H1 (cell line): ENCODE data around the gene PPP4R4. TPM values are rescaled to one million over a fixed set of nuclear protein-coding genes. Genes with fewer than 3 reads are reported as not detected.

Experiments
- CTCF ChIA-PET: fragments of 300-600 bp; sonication (Branson Sonifier 250); formaldehyde crosslinking; loops from one replicate; lab custom pipeline; 2021; ENCODE audit not compliant: partially characterized antibody; lab: Charles Lee
- POLR2A ChIA-PET: fragments of 300-600 bp; sonication (Branson Sonifier 250); formaldehyde crosslinking; loops from one replicate; lab custom pipeline; 2021; ENCODE audit warnings: inconsistent platforms; ENCODE audit not compliant: partially characterized antibody; lab: Charles Lee
- DNase-seq, 2 experiments: peaks; one replicate each; pipeline versions ENCODE4 v3.0.0 to v3.0.0-alpha.2; 2010 to 2022; ENCODE audit warnings: low spot score in 2 of 2, low read depth in 1 of 2, mixed read lengths in 1 of 2
- FAIRE-seq: peaks from 2 replicates; lab custom pipeline; 2011; peaks lifted over from hg19 to GRCh38; lab: Jason Lieb, UNC
- H2AFZ ChIP-seq: 2 replicates; pipeline ENCODE4 v1.8.1; 2012; ENCODE audit warnings: low read length, inconsistent platforms
- H2AK5ac ChIP-seq: 2 replicates; pipeline ENCODE4 v1.6.1; 2013; ENCODE audit warnings: low read depth, low read length
- H2BK120ac ChIP-seq: replicated peaks from 2 replicates; pipeline ENCODE3; 2013; ENCODE audit warnings: low read depth, low read length, inconsistent platforms
- H2BK12ac ChIP-seq: 2 replicates; pipeline ENCODE4 v1.6.1; 2013; ENCODE audit warnings: low read depth, low read length
- H2BK15ac ChIP-seq: 2 replicates; pipeline ENCODE4 v1.6.1; 2013; ENCODE audit warnings: low read length
- H2BK20ac ChIP-seq: 2 replicates; pipeline ENCODE4 v1.6.1; 2013; ENCODE audit warnings: low read length
- H2BK5ac ChIP-seq: 2 replicates; pipeline ENCODE4 v1.6.1; 2013; ENCODE audit warnings: low read depth, low read length
- H3K14ac ChIP-seq: 2 replicates; pipeline ENCODE4 v1.6.1; 2013; ENCODE audit warnings: inconsistent platforms; ENCODE audit not compliant: insufficient read length
- H3K18ac ChIP-seq: 2 replicates; pipeline ENCODE4 v1.6.1; 2013; ENCODE audit warnings: low read length; ENCODE audit errors: extremely low read depth
- H3K23ac ChIP-seq: 2 replicates; pipeline ENCODE4 v1.6.1; 2013; ENCODE audit warnings: inconsistent platforms; ENCODE audit not compliant: insufficient read length
- H3K23me2 ChIP-seq: 2 replicates; pipeline ENCODE4 v1.6.1; 2013; ENCODE audit warnings: low read depth, low read length
- H3K27ac ChIP-seq: 2 replicates; pipeline ENCODE4 v1.6.1; 2011; ENCODE audit warnings: low read depth, low read length, inconsistent platforms
- H3K27me3 ChIP-seq, 4 experiments: replicated peaks in 1 of 4; 1 replicate in 1 of 4; 2 replicates in 3 of 4; pipeline versions ENCODE4 v1.6.1 to v1.8.1; 2011 to 2013; ENCODE audit warnings: low read length in 3 of 4, mild to moderate bottlenecking in 3 of 4, inconsistent platforms in 2 of 4, mixed read lengths in 2 of 4, moderate library complexity in 1 of 4; ENCODE audit not compliant: control insufficient read depth in 3 of 4, insufficient read depth in 3 of 4; ENCODE audit errors: extremely low read depth in 1 of 4
- H3K36me3 ChIP-seq, 4 experiments: 2 replicates each; pipeline versions ENCODE4 v1.6.1 to v1.8.1; 2011 to 2013; ENCODE audit warnings: mild to moderate bottlenecking in 4 of 4, low read length in 3 of 4, moderate library complexity in 2 of 4, control low read depth in 1 of 4, inconsistent platforms in 1 of 4; ENCODE audit not compliant: insufficient read depth in 4 of 4, control insufficient read depth in 2 of 4
- H3K4ac ChIP-seq: replicated peaks from 2 replicates; pipeline ENCODE3; 2013; ENCODE audit warnings: low read length, low read depth, mixed read lengths, inconsistent platforms; ENCODE audit not compliant: insufficient read length
- H3K4me1 ChIP-seq, 4 experiments: replicated peaks in 1 of 4; 1 replicate in 1 of 4; 2 replicates in 3 of 4; pipeline versions ENCODE4 v1.6.1 to v1.8.1; 2011 to 2013; ENCODE audit warnings: low read length in 3 of 4, inconsistent platforms in 2 of 4, mixed read lengths in 1 of 4; ENCODE audit not compliant: insufficient read depth in 4 of 4, control insufficient read depth in 3 of 4
- H3K4me2 ChIP-seq, 2 experiments: 2 replicates each; pipeline versions ENCODE4 v1.6.1 to v1.8.1; 2011 to 2013; ENCODE audit warnings: low read depth in 2 of 2, low read length in 2 of 2, control low read depth in 1 of 2, inconsistent platforms in 1 of 2, mild to moderate bottlenecking in 1 of 2; ENCODE audit not compliant: insufficient read depth in 1 of 2
- H3K4me3 ChIP-seq, 4 experiments: fragments of 200-600, 300-600 bp in 1 of 4; sonication (generic), shearing (Covaris generic), sonication (Bioruptor Twin) in 1 of 4; 2 replicates each; pipeline versions ENCODE4 v1.5.1 to v1.8.1; 2011 to 2016; ENCODE audit warnings: low read length in 4 of 4, low read depth in 3 of 4, control low read depth in 2 of 4, inconsistent platforms in 2 of 4, mild to moderate bottlenecking in 2 of 4, mixed read lengths in 1 of 4, moderate library complexity in 1 of 4; ENCODE audit not compliant: insufficient read depth in 2 of 4; ENCODE audit errors: extremely low read depth in 1 of 4
- H3K56ac ChIP-seq: replicated peaks from 2 replicates; pipeline ENCODE3; 2013; ENCODE audit warnings: low read depth, mild to moderate bottlenecking, mixed read lengths, low read length, inconsistent platforms; ENCODE audit not compliant: insufficient read length
- H3K79me1 ChIP-seq: 2 replicates; pipeline ENCODE4 v1.6.1; 2013; ENCODE audit warnings: low read depth, low read length, control low read depth
- H3K79me2 ChIP-seq, 2 experiments: 2 replicates each; pipeline versions ENCODE4 v1.6.1 to v1.8.1; 2012 to 2013; ENCODE audit warnings: low read length in 2 of 2, mild to moderate bottlenecking in 2 of 2, inconsistent platforms in 1 of 2; ENCODE audit not compliant: insufficient read depth in 2 of 2, control insufficient read depth in 1 of 2
- H3K9ac ChIP-seq, 4 experiments: replicated peaks in 1 of 4; 1 replicate in 1 of 4; 2 replicates in 3 of 4; pipeline versions ENCODE4 v1.6.1 to v1.8.1; 2011 to 2013; ENCODE audit warnings: low read depth in 3 of 4, low read length in 3 of 4, control low read depth in 2 of 4, mild to moderate bottlenecking in 2 of 4, moderate library complexity in 2 of 4, inconsistent platforms in 1 of 4; ENCODE audit errors: extremely low read depth in 1 of 4
- H3K9me3 ChIP-seq, 2 experiments: 2 replicates each; pipeline versions ENCODE4 v1.6.1 to v1.8.1; 2012 to 2013; ENCODE audit warnings: mild to moderate bottlenecking in 2 of 2, moderate library complexity in 2 of 2, control low read depth in 1 of 2, inconsistent platforms in 1 of 2, low read depth in 1 of 2, low read length in 1 of 2, mixed read lengths in 1 of 2; ENCODE audit not compliant: insufficient read depth in 2 of 2
- H4K20me1 ChIP-seq, 2 experiments: replicated peaks in 1 of 2; 2 replicates each; pipeline versions ENCODE3 to v1.8.1; 2011 to 2013; ENCODE audit warnings: inconsistent platforms in 2 of 2, low read length in 2 of 2, mild to moderate bottlenecking in 1 of 2; ENCODE audit not compliant: insufficient read depth in 2 of 2, control insufficient read depth in 1 of 2
- H4K5ac ChIP-seq: 2 replicates; pipeline ENCODE4 v1.6.1; 2013; ENCODE audit warnings: low read length, low read depth, mixed read lengths, inconsistent platforms; ENCODE audit not compliant: insufficient read length
- H4K8ac ChIP-seq: 2 replicates; pipeline ENCODE4 v1.8.0; 2013; ENCODE audit warnings: mild to moderate bottlenecking, moderate library complexity, low read length, inconsistent platforms; ENCODE audit not compliant: insufficient read depth; ENCODE audit errors: extremely low read depth
- H4K91ac ChIP-seq: replicated peaks from 2 replicates; pipeline ENCODE3; 2013; ENCODE audit warnings: low read length, mixed read lengths, inconsistent platforms; ENCODE audit not compliant: insufficient read length
- BACH1 ChIP-seq: IDR thresholded peaks from 2 replicates; pipeline ENCODE4 v1.6.1; 2012; ENCODE audit warnings: low read length, improper control_type of control experiment
- KDM5A ChIP-seq: fragments of 200-600 bp; IDR thresholded peaks from 2 replicates; pipeline ENCODE4 v1.7.1; 2012; ENCODE audit warnings: mild to moderate bottlenecking, low read length, inconsistent platforms, mixed read lengths
- SIRT6 ChIP-seq: IDR thresholded peaks from one replicate; pipeline ENCODE4 v1.7.1; 2012; ENCODE audit warnings: low read length, inconsistent platforms
- WGBS, 2 experiments: shearing (Covaris generic) in 1 of 2; methylation state at CpG; one replicate each; pipeline versions ENCODE4 v1.1.6 to v1.1.7; 2013 to 2015; ENCODE audit warnings: low lambda C conversion rate in 2 of 2, mixed read lengths in 2 of 2, inconsistent platforms in 1 of 2, low coverage in 1 of 2, missing lambda C conversion rate in 1 of 2; ENCODE audit not compliant: insufficient replicate concordance in 2 of 2, insufficient coverage in 1 of 2, insufficient read length in 1 of 2; ENCODE audit errors: extremely low coverage in 1 of 2, missing lambda C conversion rate in 1 of 2; 5-methylcytosine and 5-hydroxymethylcytosine counted together
- polyA plus RNA-seq, 7 experiments: library from polyadenylated mRNA; depleted of rRNA in 3 of 7; stranded (reverse) in 5 of 7; unstranded in 2 of 7; fragments of >200 nt in 5 of 7; fragments of 200-250 nt in 2 of 7; gene quantifications; 1 replicate in 5 of 7; 2 replicates in 1 of 7; 4 replicates in 1 of 7; pipeline versions ENCODE4 v1.2.1 to v1.2.3, GENCODE V29; 2011 to 2013; ENCODE audit warnings: missing spikeins in 2 of 7, mixed read lengths in 2 of 7
- total RNA-seq: library from RNA; stranded (reverse); fragmentation: NEBNext Ultra II Directional; extraction: Animal tissue kit (Norgen Biotek cat#: 25700); gene quantifications from 2 replicates; pipeline ENCODE4 v1.2.1, GENCODE V29; 2021
- TF ChIP-seq, protein P1 (sequence below), 3 experiments: IDR thresholded peaks; 1 replicate in 2 of 3; 2 replicates in 1 of 3; pipeline versions ENCODE4 v1.5.1 to v1.6.1; 2011; ENCODE audit warnings: low read length in 3 of 3, mild to moderate bottlenecking in 3 of 3, inconsistent platforms in 2 of 3, low read depth in 1 of 3, moderate library complexity in 1 of 3; ENCODE audit not compliant: insufficient read depth in 1 of 3; ENCODE audit errors: control extremely low read depth in 1 of 3

Gene PPP4R4
- total and polyA plus RNA-seq, 2 of the 8 experiments (the other 6 are each of a cell fraction or from before 2014, with no cell fraction given): 3.3 to 9.6 TPM

- H3K4ac ChIP-seq: no peak overlapping the region
- H3K18ac ChIP-seq: no peak overlapping the region
- H2BK15ac ChIP-seq: no peak overlapping the region
- H3K79me1 ChIP-seq: no peaks in the 10 kb centered on the region
- H3K23me2 ChIP-seq: no peaks in the 10 kb centered on the region
- H3K36me3 ChIP-seq: no peaks in the 10 kb centered on the region
- FAIRE-seq (no peak), DNase-seq (no peak)
- no peak overlapping the region for H3K23ac ChIP-seq
- H2BK12ac ChIP-seq: no peak overlapping the region
- H3K79me2 ChIP-seq: no peaks in the 10 kb centered on the region
- H2BK20ac ChIP-seq: no peak overlapping the region
- H3K4me1 ChIP-seq: no peaks in the 10 kb centered on the region
- H2AFZ ChIP-seq: no peak overlapping the region
- H4K5ac ChIP-seq: no peak overlapping the region
- H3K4me3 ChIP-seq: no peak overlapping the region
- H3K9me3 ChIP-seq: peaks cover 9 to 10% of the 10 kb centered on the region in 2 experiments; a peak in 3 of 4 replicates
- TF ChIP-seq BACH1 (no peak), KDM5A (no peak), SIRT6 (no peak)
- TF ChIP-seq, protein P1, sequence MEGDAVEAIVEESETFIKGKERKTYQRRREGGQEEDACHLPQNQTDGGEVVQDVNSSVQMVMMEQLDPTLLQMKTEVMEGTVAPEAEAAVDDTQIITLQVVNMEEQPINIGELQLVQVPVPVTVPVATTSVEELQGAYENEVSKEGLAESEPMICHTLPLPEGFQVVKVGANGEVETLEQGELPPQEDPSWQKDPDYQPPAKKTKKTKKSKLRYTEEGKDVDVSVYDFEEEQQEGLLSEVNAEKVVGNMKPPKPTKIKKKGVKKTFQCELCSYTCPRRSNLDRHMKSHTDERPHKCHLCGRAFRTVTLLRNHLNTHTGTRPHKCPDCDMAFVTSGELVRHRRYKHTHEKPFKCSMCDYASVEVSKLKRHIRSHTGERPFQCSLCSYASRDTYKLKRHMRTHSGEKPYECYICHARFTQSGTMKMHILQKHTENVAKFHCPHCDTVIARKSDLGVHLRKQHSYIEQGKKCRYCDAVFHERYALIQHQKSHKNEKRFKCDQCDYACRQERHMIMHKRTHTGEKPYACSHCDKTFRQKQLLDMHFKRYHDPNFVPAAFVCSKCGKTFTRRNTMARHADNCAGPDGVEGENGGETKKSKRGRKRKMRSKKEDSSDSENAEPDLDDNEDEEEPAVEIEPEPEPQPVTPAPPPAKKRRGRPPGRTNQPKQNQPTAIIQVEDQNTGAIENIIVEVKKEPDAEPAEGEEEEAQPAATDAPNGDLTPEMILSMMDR (IDR thresholded peaks at IDR 0.05; ENCODE audit: control extremely low read depth in 1 of 3, insufficient read depth in 1 of 3, low read depth in 1 of 3, low read length in 3 of 3): no peak
- TF ChIP-seq, all 59 proteins: peak for 0
- Histone ChIP-seq H3K9ac (no peak overlapping the region), H3K14ac (no peak overlapping the region), H2AK5ac (no peak overlapping the region), H3K27me3 (no peaks in the 10 kb centered on the region), H4K8ac (no peak overlapping the region), H2BK5ac (no peak overlapping the region), H4K91ac (no peak overlapping the region), H4K20me1 (no peaks in the 10 kb centered on the region), H3K27ac (no peak overlapping the region), H3K4me2 (no peak overlapping the region), H2BK120ac (no peak overlapping the region), H3K56ac (no peak overlapping the region)
- WGBS, 2 experiments: 88% methylated on average over 3 of the region's 3 CpGs; no CpG with 5 or more reads in 1 of the 2 experiments
- ChIA-PET CTCF (interaction anchor here (1.0 to 3.4 kb wide), 5 partner anchors 12 to 239 kb away, joined by 3 to 22 read pairs (median 3); no protein-coding TSS in a partner anchor), POLR2A (no interaction called here)
These were observed 136.1 kb downstream of the PPP4R4 start for GRCh38 chr14:94310248-94310647.
